ENCODE results near the gene HLF.

HLF gene

DNA sequence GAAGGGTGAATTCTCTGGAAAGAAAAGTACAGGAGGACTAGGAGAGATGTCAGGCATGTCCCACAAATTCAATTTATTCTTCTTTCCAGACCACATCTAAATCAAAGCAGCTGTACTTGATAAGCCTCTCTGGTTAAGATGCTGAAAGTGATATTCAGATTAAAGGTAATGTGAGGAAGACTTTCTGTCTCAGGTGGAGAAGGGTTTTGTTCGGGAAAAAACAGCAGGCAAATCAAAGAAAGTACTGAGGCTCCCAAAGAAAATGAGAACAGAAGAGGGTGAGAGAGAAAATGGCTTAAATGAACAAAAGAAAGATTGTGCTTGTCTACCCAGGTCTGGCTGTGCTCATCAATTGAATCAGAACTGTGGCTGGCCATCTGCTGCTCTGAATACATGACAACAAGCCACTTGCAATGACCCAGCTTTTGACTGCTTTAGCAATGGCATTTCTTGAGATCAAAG lies 101.3 kb downstream of the HLF start:
- DNase-seq: no peak

DNA sequence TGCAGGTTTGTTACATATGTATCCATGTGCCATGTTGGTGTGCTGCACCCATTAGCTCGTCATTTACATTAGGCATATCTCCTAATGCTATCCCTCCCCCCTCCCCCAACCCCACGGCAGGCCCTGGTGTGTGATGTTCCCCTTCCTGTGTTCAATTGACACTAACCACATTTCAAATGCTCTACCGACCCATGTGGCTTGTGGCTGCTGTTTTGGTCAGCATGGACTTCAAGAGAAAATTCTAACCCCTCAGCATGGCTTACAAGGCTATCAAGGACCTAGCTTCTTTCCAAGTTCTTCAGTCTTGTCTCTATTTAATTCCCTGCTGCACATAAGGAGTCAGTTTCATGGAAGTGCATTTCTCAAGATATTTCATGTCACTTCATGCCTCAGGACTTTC lies 103.9 kb downstream of the HLF start:
- DNase-seq: no peak
